ENCODE measurements around the gene ABCA2.

Gene ABCA2

DNA sequence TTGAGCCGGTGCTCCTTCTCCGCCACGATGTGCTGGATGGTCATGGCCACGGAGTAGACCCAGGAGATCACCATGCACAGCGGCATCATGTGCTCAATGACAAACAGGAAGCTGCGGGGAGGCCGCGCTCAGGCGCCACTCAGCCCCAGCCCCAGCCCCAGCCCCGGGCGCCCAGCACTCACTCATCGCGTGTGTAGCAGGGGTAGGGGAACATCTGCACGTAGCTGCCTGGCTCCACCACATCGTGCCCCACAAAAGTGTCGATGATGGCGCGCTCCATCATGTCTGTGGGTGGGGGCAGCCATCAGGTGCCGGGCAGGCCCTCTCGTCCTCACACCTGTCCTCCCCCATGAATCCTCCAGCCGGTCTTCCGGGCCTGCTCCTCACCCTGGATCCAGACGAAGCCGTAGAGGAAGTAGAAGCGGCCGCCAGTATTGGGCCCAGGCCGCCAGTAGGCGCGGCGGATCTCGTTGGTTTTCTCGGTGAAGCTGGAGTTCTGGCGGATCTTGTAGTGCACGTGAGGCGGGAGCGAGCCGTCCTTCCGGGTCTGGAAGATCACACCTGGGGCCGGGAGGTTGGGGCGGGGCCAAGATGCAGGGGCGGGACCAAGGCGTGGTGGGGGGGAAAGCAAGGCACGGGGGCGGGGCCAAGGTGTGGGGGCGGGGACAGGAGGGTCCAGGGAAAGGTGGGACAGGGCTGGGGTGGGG, 10.1 kb downstream of the ABCA2 start:
- Histone ChIP-seq H3K4me3 (no peak overlapping the region), H3K27ac (no peak overlapping the region), H3K9ac (no peak overlapping the region), H3K27me3 (no peaks in the 10 kb centered on the region), H3K36me3 (peaks cover 84% of the 10 kb centered on the region), H3K4me1 (peaks cover 13% of the 10 kb centered on the region), H3K9me3 (0 out of 2 replicates have a peak, but pooled peaks cover 4% of the 10 kb centered on the region), H3K4me2 (no peak overlapping the region), H4K20me1 (peaks cover 7% of the 10 kb centered on the region; the same call in 1 of the 2 replicates)
- TF ChIP-seq Cebpa-rat (IDR thresholded peaks at IDR 0.05): no peak

DNA sequence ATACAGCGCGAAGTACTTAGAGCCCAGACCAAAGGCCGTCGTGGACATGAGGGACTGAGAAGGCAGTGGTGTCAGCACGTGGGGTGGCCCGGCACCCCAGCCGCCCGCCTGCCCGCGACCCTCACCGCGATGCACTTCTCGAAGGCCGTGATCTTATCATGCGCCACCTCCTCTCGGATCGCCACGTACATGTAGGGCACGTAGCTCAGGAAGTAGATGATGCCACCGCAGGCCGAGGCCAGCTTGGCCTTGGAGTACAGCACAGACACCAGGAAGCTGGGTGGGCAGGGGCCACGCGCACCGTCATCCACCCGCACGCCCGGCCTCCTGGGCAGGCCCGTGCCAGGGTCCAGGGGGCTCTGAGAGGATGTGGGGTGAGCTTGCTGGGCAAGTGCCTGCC, 11.0 kb downstream of the ABCA2 start:
- Histone ChIP-seq H3K4me1 (peaks cover 13% of the 10 kb centered on the region), H3K9me3 (0 out of 2 replicates have a peak, but pooled peaks cover 4% of the 10 kb centered on the region), H3K4me3 (no peak overlapping the region), H3K36me3 (peaks cover 86% of the 10 kb centered on the region), H3K4me2 (no peak overlapping the region), H3K27me3 (no peaks in the 10 kb centered on the region), H3K9ac (no peak overlapping the region), H3K27ac (no peak overlapping the region), H4K20me1 (peaks cover 7% of the 10 kb centered on the region; the same call in 1 of the 2 replicates)
- no peak for TF ChIP-seq Cebpa-rat (IDR thresholded peaks at IDR 0.05)

DNA sequence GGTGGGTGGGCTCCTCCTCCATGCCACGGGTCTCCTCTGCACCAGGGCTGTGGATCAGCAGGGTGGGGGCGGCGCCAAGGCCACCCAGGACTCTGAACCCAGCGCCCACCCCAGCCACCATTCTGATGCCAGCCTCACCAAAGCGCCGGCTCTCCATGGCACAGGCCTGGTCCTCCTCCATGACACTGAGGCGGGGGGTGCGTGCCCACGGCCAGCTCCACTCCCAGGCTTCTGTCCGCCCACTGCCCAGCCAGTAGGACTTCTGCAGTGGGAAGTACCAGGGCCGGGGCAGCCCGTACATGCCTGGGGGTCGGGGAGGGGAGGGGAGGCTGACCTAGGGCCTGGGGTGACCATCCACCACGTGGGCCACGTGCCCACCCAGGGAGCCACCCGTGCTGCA, 11.6 kb downstream of the ABCA2 start:
- H3K4me1 ChIP-seq: peaks cover 13% of the 10 kb centered on the region
- no peak overlapping the region for H3K4me2 ChIP-seq
- H3K9me3 ChIP-seq: 0 out of 2 replicates have a peak, but pooled peaks cover 4% of the 10 kb centered on the region
- no peaks in the 10 kb centered on the region for H3K27me3 ChIP-seq
- no peak overlapping the region for H3K27ac ChIP-seq
- H3K9ac ChIP-seq: no peak overlapping the region
- peaks cover 4% of the 10 kb centered on the region; the same call in 1 of the 2 replicates for H4K20me1 ChIP-seq
- H3K36me3 ChIP-seq: peaks cover 86% of the 10 kb centered on the region
- H3K4me3 ChIP-seq: no peak overlapping the region
- TF ChIP-seq Cebpa-rat (IDR thresholded peaks at IDR 0.05): no peak

DNA sequence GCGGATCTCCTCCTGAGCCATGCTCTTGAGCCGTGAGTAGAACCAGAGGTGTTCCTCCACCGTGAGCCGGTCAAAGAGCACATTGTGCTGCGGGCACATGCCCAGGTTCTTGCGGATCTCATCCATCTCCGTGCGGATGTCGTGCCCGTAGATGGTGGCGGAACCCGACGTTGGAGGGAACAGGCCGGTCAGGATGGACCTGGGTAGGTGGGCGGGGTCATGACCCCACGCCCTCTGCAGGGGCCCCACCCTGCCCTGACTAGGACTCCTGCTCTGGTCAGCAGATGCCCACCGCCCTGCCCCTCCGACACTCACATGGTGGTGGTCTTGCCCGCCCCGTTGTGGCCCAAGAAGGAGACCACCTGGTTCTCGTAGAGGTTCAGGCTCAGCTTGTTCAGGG, 12.1 kb downstream of the ABCA2 start:
- no peak overlapping the region for H3K27ac ChIP-seq
- no peak overlapping the region for H3K4me2 ChIP-seq
- H3K4me1 ChIP-seq: peaks cover 13% of the 10 kb centered on the region
- H3K27me3 ChIP-seq: no peaks in the 10 kb centered on the region
- H4K20me1 ChIP-seq: no peaks in the 10 kb centered on the region
- 0 out of 2 replicates have a peak, but pooled peaks cover 4% of the 10 kb centered on the region for H3K9me3 ChIP-seq
- peaks cover 82% of the 10 kb centered on the region for H3K36me3 ChIP-seq
- H3K9ac ChIP-seq: no peak overlapping the region
- no peak overlapping the region for H3K4me3 ChIP-seq
- TF ChIP-seq Cebpa-rat (IDR thresholded peaks at IDR 0.05): no peak

DNA sequence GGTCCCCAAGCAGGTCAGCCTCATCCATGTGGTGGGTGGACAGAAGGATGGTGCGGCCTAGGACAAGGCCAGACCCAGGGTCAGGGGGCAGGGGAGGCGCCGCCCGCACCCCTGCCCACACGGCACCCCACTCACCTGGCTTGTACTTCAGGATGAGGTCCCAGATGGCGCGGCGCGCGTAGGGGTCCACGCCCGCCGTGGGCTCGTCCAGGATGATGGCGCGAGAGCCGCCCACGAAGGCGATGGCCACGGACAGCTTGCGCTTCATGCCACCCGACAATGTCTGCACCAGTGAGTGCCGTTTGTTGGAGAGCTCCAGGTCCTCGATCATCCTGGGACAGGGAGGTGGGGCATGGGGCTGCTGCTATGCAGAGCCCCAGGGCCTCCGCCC, 12.5 kb downstream of the ABCA2 start:
- Histone ChIP-seq H3K4me3 (no peak overlapping the region), H3K4me2 (no peak overlapping the region), H3K27ac (no peak overlapping the region), H3K36me3 (peaks cover 77% of the 10 kb centered on the region), H3K9me3 (0 out of 2 replicates have a peak, but pooled peaks cover 4% of the 10 kb centered on the region), H3K9ac (no peak overlapping the region), H3K27me3 (no peaks in the 10 kb centered on the region), H4K20me1 (no peaks in the 10 kb centered on the region), H3K4me1 (peaks cover 13% of the 10 kb centered on the region)
- no peak for TF ChIP-seq Cebpa-rat (IDR thresholded peaks at IDR 0.05)

DNA sequence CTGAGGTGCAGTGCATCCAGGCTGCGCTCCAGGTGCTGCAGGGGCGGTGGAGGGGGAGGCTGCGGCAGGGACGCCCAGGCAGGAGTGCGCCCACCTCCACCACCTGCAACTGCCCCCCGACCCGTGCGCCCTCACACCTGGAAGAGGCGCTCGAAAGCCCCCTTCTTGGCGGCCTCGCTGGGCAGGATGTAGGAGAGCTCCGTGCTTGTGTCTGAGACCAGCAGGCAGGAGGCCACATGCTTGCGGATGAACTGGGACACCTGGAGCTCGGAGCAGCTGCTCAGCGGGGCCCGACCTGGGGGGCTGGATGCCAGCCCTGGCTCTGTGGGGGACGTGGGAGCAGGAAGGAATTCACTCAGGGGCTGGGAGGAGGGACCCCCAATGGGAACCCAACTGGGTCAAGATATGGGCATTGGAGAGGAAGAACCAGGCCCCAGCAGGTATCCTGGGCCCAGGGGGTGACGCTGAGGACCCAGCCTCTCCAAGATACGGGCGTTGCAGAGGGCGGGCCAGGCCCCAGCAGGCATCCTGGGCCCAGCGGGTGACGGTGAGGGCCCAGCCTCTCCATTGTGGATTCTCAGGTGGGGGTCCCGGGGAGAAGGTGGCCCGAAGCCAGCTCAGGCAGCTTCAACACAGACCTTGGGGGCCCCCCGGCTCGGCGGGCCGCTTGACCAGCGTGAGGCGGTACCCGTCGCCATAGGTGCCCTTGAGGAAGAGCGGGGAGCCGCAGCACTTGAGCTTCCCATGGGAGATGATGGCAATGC, 13.1 kb downstream of the ABCA2 start:
- peaks cover 12% of the 10 kb centered on the region for H3K4me1 ChIP-seq
- 0 out of 2 replicates have a peak, but pooled peaks cover 4% of the 10 kb centered on the region for H3K9me3 ChIP-seq
- H4K20me1 ChIP-seq: no peaks in the 10 kb centered on the region
- no peak overlapping the region for H3K4me3 ChIP-seq
- H3K27me3 ChIP-seq: no peaks in the 10 kb centered on the region
- peaks cover 74% of the 10 kb centered on the region for H3K36me3 ChIP-seq
- no peak overlapping the region for H3K9ac ChIP-seq
- H3K4me2 ChIP-seq: no peak overlapping the region
- no peak for TF ChIP-seq Cebpa-rat (IDR thresholded peaks at IDR 0.05)
- H3K27ac ChIP-seq: no peak overlapping the region

DNA sequence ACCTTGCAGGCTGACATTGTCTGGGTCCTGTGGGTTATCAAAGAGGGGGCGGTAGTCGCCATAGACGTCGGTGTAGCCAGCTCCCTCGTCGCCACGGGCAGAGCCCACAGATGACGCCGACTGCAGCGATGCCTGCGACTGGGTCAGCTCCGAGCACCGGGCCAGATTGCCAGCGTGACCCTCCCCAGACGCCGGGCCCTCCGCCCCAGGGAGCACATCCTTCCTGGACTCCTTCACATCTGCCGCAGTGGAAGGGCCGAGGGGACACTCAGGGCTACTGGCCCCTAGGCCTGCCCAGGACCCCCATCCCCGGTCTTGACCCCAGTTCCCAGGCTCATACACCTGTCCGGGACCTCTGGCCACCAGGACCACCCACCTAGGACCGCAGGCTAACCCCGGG, 13.9 kb downstream of the ABCA2 start:
- no peak overlapping the region for H3K4me2 ChIP-seq
- peaks cover 74% of the 10 kb centered on the region for H3K36me3 ChIP-seq
- no peaks in the 10 kb centered on the region for H4K20me1 ChIP-seq
- no peak for TF ChIP-seq Cebpa-rat (IDR thresholded peaks at IDR 0.05)
- no peak overlapping the region for H3K9ac ChIP-seq
- peaks cover 4% of the 10 kb centered on the region; the same call in 1 of the 2 replicates for H3K4me1 ChIP-seq
- H3K27me3 ChIP-seq: no peaks in the 10 kb centered on the region
- H3K9me3 ChIP-seq: 0 out of 2 replicates have a peak, but pooled peaks cover 4% of the 10 kb centered on the region
- H3K27ac ChIP-seq: no peak overlapping the region
- H3K4me3 ChIP-seq: no peak overlapping the region

DNA sequence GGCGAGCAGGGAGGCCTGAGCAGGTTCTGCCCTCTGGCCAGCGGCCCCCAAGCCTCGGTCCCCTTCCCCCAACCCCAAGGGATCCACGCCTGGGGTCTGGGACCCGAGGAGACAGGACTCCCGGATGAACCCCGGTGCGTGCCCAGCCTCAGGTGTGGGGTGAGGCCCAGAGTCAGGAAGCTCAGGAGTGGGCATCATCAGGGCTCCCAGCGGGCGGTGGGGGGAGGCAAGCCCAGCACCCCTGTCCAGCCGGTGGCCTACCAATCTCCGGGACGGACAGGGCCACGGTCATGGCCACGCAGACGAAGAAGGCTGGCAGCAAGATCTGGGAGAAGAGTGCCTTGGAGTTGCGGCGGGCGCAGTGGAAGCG, 14.5 kb downstream of the ABCA2 start:
- Histone ChIP-seq H3K27me3 (no peaks in the 10 kb centered on the region), H3K9me3 (0 out of 2 replicates have a peak, but pooled peaks cover 4% of the 10 kb centered on the region), H4K20me1 (no peaks in the 10 kb centered on the region), H3K36me3 (peaks cover 68% of the 10 kb centered on the region), H3K9ac (no peak overlapping the region), H3K4me3 (no peak overlapping the region), H3K4me1 (no peaks in the 10 kb centered on the region), H3K4me2 (no peak overlapping the region), H3K27ac (no peak overlapping the region)
- TF ChIP-seq Cebpa-rat (IDR thresholded peaks at IDR 0.05): no peak

DNA sequence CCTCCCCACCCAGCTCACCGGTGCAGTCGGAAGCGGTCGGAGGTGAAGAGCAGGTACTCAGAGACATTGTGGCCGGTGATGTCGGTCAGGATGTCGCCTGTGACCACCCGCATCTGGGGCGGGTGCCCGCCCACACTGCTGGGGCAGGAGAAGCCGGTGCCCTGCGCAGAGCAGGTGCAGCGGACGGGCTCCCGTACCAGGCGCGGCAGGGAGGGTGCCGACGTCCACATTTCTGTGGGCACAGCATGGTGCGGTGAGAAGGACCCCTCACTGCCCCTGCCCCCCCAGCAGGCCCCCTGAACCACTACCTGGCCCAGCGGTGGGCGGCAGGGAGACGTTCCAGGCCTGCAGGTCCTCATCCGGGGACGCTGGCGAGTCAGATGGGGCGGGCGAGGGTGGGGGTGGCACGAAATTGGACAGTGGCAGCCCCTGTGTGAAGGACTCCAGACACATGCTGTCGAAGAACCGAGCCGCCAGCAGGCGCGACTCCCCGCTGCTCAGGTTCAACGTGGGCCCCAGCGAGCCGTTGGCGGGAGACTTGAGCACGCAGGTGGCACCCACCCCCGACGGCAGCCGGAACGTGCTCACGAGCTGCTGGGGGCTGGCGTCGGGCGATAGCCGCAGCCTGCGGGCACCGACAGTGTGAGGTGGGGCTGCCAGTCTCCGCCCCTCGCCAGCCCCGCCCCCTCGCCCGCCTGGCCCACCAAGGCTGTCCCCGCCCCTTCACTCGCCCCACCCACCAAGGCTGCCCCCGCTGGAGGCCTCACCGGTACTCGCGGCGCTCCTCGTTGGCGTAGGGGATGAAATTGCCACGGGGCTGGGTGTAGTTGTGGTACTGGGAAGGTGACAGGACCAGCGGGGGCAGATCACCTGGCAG, 15.1 kb downstream of the ABCA2 start:
- no peak for TF ChIP-seq Cebpa-rat (IDR thresholded peaks at IDR 0.05)
- 0 out of 2 replicates have a peak, but pooled peaks cover 4% of the 10 kb centered on the region for H3K9me3 ChIP-seq
- no peak overlapping the region for H3K4me2 ChIP-seq
- H3K36me3 ChIP-seq: peaks cover 70% of the 10 kb centered on the region
- peaks cover 3% of the 10 kb centered on the region for H3K4me1 ChIP-seq
- H4K20me1 ChIP-seq: no peaks in the 10 kb centered on the region
- no peak overlapping the region for H3K4me3 ChIP-seq
- no peak overlapping the region for H3K9ac ChIP-seq
- H3K27me3 ChIP-seq: no peaks in the 10 kb centered on the region
- H3K27ac ChIP-seq: no peak overlapping the region
